GM18526 (cell line): Measurements from ENCODE around the gene GTF3C2.

Source experiments
- POLR2A ChIP-seq: IDR thresholded peaks from 3 replicates; pipeline ENCODE4 v1.6.1; 2011; ENCODE audit not compliant: insufficient read length; ENCODE audit errors: extremely low read depth

The GTF3C2 gene

DNA sequence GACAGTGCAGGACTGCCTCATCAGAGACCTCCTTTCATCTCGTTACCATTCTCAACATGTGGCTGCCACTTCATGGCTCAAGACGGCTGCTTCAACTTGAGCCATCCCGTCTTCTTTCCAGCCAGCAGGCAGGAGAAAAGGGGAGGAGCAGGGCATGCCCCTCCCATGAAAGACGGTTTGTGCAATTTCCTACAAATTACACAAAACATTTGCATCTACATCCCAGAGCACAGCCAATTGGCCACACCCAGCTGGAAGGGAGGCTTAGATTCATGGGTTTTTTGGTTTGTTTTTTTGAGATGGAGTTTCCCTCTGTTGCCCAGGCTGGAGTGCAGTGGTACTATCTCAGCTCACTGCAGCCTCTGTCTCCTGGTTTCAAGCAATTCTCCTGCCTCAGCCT is 60.1 kb downstream of the GTF3C2 start:
- TF ChIP-seq POLR2A: no peak

DNA sequence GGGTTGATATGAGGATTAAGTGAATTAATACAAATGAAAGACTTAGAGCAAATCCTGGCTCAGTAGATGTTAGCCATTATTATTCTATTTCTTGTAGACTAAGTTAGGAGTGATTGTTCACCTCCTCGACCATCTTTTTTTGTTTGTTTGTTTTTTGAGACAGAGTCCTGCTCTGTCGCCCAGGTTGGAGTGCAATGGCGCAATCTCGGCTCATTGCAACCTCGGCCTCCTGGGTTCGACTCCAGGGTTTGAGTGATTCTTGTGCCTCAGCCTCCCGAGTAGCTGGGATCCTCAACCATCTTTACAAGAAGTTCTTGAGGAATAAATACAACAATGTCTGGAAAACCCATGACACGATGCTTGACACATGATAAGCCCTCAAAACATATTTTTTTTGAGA is 61.6 kb downstream of the GTF3C2 start:
- no peak for TF ChIP-seq POLR2A

DNA sequence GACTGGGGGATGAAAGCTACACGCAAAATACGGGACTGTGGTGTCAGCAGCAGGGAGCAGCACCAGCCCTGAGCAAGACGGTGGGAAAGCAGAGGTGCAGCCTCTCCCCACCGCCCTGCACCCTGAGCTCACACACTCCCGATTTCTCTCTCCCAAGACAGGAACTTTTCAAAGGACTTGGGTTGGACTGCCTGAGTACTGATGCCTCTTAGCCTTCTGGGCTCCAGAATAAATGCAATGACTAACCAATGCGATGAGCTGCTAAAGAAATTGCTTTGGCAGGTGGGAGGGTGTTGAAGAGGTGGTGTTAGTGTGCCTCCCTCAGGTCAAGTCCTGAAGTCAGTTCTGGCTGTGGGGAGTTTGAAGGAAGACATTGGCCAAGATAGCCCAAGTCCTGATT is 64.7 kb downstream of the GTF3C2 start:
- TF ChIP-seq POLR2A: no peak

DNA sequence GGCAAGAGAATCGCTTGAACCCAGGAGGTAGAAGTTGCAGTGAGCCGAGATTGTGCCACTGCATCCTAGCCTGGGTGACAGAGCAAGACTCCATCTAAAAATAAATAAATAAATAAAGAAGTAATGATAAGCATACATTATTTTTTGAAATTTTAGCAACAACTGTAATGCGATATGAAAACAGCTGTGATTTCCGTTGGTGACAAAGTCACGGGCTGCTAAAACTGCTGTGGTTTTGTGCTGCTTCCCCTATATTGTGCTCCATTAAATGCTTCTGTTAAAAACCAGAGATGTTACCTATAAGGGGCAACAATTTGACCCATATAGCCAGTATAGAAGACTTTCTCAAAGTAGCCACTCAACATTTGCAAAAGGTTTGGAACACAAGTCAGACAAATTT is 66.0 kb downstream of the GTF3C2 start:
- TF ChIP-seq POLR2A: no peak

DNA sequence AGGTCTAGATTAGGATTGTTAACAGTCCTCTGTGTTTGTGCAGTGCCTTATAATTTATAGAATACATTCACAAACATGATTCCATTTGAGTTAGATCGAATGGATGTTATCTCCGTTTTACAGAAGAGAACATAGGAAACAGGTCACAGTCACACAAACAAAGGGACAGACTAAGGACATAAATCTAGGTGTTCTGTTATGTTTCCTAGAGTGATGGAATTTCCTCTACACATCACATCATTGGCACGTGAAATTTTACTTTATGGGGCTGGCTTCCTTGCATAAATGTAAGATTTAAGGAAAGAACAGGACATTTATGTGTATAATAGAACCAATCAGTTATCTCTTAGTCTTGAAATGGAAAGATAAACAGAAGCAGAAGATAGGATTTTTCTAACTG is 68.0 kb downstream of the GTF3C2 start:
- no peak for TF ChIP-seq POLR2A

DNA sequence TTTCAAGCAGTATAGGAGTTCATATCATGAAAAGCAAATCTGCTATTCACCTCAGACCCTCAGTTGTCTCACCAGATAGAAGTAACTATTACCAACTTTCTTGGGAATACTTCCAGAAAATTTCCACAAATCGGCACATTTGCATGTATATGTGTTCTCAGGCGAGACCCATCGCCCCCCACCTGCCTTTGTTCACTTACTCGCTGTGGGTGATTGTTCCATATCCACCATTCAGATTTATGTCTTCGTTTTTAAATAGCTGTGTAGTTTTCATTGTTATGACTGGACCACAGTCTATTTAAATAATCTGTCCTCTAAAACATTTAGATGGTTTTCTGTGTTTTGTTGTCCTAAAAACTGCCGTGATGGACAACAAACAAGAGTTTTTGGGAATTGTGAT is 71.1 kb downstream of the GTF3C2 start:
- no peak for TF ChIP-seq POLR2A

DNA sequence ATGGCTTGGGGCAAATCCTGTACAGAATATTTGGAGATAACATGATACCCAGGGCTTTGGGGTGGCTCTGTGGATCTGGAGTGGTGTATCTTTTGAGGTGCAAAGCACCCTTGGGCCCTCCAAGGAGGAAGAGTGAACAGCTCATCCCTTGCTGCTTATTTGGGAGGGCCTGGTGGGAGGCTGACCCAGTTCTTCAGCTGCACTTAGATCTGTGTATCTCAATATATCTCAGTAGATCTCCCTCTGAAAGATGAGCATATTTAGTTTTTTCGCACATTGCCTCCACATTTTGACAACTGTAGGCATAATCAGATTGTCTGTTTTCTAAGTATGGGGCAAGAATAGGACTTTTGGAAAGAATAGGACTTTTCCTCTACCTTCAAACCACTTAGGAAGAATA is 71.6 kb downstream of the GTF3C2 start:
- TF ChIP-seq POLR2A: no peak

DNA sequence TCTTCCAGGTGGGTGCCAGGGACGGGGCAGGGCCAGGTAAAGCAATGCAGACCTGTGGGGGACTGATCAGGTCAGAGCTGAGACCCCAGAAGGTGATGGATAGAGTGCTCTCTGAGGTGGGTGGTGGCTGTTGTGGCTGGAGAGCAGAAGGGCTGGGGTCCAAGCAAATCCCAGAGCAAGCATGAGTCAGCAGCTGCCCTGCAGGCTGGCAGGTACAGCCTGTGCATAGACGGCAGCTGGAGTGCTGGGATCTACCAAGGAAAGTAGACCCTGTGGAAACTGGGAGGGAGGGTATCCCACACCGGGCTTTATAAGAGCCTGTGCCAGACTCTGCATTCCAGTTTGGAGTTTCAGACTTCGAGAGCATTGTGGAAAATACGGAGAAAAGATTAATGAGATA is 73.7 kb downstream of the GTF3C2 start:
- TF ChIP-seq POLR2A: no peak

DNA sequence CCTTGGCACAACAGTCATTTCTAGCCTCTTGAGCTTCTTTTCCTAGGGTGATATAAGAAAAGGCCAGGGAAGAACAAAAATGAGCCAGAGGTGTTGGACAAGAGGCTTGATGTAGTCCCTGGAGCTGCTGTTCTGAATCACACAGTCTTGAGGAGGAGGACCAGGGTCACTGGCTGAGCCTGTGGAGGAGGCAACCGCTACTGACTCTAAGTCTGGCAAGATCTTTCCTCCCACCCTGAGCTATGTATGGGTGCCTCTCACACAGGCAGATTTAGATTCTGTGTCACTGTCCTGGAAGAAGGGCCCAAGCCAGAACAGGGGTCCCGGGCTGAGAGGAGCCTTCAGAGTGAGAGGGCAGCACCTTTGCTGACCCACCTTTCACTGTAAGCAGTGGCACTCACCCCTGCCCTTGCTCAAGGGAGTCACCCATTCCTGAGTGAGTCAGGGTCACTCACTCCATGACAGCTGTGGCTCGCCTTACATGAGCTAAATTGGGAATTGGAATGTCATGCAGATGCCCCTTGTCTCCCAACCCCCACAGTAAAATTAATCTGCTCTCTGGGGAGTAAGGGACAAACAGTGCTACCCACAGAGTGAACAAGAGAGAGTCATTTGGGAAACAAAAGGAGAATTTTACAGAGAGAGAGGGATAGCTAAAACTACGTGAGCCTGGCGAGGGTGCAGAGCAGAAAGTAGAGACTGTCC is 74.6 kb downstream of the GTF3C2 start, which contains the start of gene TRIM54:
Gene TRIM54, plus strand, starts transcription at position 575 of the 705 bp plus-strand sequence. CDS start 303 bp downstream, outside the sequence.
- TF ChIP-seq POLR2A: no peak

DNA sequence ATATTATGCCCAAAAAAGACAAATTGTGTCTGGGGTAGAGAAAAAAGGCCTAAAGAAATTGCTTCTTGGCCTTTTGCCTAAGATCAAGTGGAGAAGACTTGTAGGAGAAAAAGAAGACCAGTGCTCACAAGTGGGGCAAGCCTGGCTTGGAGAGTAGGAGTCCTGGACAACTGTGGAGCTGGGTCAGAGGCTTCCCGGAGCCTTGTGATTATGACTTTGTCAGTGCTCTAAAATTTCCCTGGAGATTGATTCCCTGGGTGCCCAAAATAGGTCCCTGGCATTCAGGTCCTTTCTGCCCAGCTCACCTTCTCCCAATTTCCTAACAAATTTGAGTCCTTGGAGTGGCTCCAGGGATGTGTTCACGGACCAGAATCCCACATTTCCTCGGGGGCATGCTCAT is 75.1 kb downstream of the GTF3C2 start:
- no peak for TF ChIP-seq POLR2A

DNA sequence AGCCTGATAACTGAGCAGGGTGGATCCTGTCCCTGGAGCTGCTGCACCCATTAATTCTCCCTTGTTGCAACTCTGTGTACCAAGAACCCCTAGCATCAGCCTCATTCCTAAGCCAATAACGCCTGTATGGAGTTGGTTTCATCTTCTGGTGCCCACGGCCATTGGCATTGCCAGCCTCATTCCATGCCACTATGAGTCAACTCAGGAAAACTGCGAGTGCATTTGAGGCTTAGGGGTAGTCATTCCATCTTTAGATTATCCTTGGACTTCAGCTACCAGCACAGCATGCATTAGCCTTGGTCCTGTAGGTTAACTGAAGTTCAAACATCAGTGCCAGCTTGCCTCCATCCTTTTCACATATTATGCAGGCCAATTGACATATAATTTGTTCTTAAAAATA is 75.7 kb downstream of the GTF3C2 start:
- TF ChIP-seq POLR2A: no peak

DNA sequence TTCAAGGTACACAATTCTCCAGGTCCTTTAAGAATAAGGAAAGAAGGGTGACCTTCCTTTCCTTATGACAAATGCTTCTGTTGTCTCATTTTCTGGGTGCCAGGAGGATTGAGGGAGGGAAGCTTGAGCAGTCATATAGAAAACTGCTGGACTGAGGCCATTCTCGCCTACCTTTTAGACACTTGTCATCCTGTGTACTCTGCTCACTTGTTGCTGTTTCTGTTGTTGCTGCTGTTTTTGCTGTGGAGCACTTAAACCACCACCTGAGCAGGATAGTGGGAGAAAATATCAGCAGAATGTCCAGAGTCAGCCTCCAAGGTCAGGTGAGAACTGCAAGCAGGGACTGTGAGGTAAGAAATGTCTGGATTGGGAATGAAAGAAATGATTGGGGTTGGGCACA is 78.6 kb downstream of the GTF3C2 start:
- no peak for TF ChIP-seq POLR2A
